GM12878 (cell line): ENCODE results near the gene GPR21.

Experiments used
- EP300 ChIP-seq, 2 experiments: fragments of 150-350 bp in 1 of 2; IDR thresholded peaks; 2 replicates each; pipeline ENCODE4 v1.6.1; 2011 to 2012; ENCODE audit warnings: low read depth in 2 of 2, low read length in 2 of 2, borderline replicate concordance in 1 of 2, improper control_type of control experiment in 1 of 2, inconsistent platforms in 1 of 2; ENCODE audit not compliant: control insufficient read depth in 1 of 2
- EZH2 ChIP-seq: IDR thresholded peaks from 2 replicates; pipeline ENCODE4 v1.6.1; 2012; ENCODE audit warnings: low read depth, mild to moderate bottlenecking, control low read depth, inconsistent platforms, low read length, borderline replicate concordance; ENCODE audit not compliant: control insufficient read depth
- FOXM1 ChIP-seq: IDR thresholded peaks from 2 replicates; pipeline ENCODE4 v1.6.1; 2012; ENCODE audit warnings: low read depth, mild to moderate bottlenecking, inconsistent platforms, low read length, moderate library complexity
- JUND ChIP-seq: IDR thresholded peaks from 2 replicates; pipeline ENCODE4 v1.6.1; 2012; ENCODE audit warnings: low read depth, mild to moderate bottlenecking, low read length, improper control_type of control experiment, moderate library complexity
- MTA3 ChIP-seq: IDR thresholded peaks from 2 replicates; pipeline ENCODE4 v1.6.1; 2012; ENCODE audit warnings: low read length, inconsistent platforms, borderline replicate concordance
- NR2C2 ChIP-seq: IDR thresholded peaks from 2 replicates; pipeline ENCODE4 v1.6.1; 2011; ENCODE audit warnings: borderline replicate concordance, low read depth; ENCODE audit not compliant: control insufficient read depth, insufficient read length
- RCOR1 ChIP-seq: conservative IDR thresholded peaks from 2 replicates; pipeline ENCODE4 v1.6.1; 2012; ENCODE audit warnings: low read depth, low read length, improper control_type of control experiment
- TF ChIP-seq, protein P1 (sequence below): IDR thresholded peaks from 2 replicates; pipeline ENCODE4 v1.6.1; 2011; ENCODE audit warnings: mild to moderate bottlenecking, low read depth, low read length, moderate library complexity; ENCODE audit not compliant: insufficient replicate concordance
- TF ChIP-seq, protein P2 (sequence below): fragments of 150-350 bp; IDR thresholded peaks from 2 replicates; pipeline ENCODE4 v1.6.1; 2016; ENCODE audit warnings: low read depth, low read length

DNA sequence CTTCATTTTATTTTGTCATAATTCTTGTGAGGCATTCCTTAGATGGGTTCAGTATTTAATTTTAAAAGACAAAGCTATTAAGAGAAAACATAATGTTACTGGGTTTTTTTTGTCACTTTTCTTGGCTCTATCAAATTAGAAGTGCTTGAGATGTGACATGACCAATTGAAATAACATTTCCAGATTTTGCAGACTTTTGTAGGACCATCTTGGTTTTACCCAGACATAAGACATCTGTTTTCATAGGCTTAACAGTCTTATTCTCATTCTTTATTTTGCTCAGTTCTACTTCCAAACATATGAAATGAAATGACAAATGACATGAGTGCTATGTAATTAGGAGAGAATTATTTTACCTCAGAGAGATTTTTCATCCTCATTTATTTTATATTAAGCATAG, 19.6 kb downstream of the GPR21 start:
- TF ChIP-seq JUND, result no peak
- TF ChIP-seq, protein P1, sequence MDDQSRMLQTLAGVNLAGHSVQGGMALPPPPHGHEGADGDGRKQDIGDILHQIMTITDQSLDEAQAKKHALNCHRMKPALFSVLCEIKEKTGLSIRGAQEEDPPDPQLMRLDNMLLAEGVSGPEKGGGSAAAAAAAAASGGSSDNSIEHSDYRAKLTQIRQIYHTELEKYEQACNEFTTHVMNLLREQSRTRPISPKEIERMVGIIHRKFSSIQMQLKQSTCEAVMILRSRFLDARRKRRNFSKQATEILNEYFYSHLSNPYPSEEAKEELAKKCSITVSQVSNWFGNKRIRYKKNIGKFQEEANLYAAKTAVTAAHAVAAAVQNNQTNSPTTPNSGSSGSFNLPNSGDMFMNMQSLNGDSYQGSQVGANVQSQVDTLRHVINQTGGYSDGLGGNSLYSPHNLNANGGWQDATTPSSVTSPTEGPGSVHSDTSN, result no peak
- TF ChIP-seq NR2C2, result no peak
- no peak for TF ChIP-seq RCOR1
- TF ChIP-seq MTA3, result no peak
- no peak for TF ChIP-seq EP300 (IDR thresholded peaks at IDR 0.05; ENCODE audit: borderline replicate concordance in 1 of 2, control insufficient read depth in 1 of 2, low read depth in 2 of 2, low read length in 2 of 2)
- TF ChIP-seq FOXM1, result no peak
- TF ChIP-seq, protein P2, sequence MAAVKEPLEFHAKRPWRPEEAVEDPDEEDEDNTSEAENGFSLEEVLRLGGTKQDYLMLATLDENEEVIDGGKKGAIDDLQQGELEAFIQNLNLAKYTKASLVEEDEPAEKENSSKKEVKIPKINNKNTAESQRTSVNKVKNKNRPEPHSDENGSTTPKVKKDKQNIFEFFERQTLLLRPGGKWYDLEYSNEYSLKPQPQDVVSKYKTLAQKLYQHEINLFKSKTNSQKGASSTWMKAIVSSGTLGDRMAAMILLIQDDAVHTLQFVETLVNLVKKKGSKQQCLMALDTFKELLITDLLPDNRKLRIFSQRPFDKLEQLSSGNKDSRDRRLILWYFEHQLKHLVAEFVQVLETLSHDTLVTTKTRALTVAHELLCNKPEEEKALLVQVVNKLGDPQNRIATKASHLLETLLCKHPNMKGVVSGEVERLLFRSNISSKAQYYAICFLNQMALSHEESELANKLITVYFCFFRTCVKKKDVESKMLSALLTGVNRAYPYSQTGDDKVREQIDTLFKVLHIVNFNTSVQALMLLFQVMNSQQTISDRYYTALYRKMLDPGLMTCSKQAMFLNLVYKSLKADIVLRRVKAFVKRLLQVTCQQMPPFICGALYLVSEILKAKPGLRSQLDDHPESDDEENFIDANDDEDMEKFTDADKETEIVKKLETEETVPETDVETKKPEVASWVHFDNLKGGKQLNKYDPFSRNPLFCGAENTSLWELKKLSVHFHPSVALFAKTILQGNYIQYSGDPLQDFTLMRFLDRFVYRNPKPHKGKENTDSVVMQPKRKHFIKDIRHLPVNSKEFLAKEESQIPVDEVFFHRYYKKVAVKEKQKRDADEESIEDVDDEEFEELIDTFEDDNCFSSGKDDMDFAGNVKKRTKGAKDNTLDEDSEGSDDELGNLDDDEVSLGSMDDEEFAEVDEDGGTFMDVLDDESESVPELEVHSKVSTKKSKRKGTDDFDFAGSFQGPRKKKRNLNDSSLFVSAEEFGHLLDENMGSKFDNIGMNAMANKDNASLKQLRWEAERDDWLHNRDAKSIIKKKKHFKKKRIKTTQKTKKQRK, result no peak
- TF ChIP-seq EZH2, result no peak
